ENCODE data around the gene C2orf68. TPM values are rescaled to one million over a fixed set of nuclear protein-coding genes. Genes with fewer than 3 reads are reported as not detected.

Gene C2orf68
- polyA plus RNA-seq, 3 donors, result 24.2 to 32.9 (median 30.7) TPM

DNA sequence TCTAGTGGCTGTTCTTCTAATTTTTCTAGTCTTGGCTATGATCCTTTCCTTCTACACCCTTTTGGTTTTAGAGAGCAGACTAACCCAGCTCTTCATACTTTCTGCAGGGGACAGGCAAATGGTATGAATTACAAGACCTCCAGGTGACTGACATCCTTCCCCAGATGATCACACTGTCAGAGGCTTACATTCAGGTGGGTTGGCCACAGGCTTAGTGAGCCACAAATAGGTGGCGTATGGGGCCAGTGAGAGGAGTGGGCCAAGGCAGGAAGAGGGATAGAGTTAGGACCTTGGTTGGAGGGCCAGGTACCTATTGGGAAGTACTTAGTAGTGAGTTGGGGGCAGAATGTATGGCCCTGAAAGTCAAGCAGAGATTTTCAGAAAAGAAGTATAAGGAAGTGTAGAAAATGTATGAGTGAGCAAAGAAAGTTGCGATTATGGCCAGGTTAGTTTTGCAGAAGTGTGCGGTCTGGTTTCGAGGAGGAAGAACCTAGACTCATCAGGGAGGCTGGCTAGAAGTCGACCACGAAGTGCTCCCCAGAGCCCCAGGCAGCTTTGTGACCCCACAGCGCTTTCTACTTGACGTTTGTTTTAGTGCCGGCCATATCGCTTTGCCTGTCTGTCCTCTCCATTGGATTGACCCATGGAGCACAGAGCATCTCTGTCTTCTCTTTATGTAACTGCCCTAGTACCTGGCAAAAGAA lies 36.1 kb upstream of the C2orf68 start:
- H2AFZ ChIP-seq (ENCODE audit: insufficient read depth, low read depth, low read length, poor library complexity, severe bottlenecking), result no peak overlapping the region
- Mint-ChIP-seq H3K27me3 (ENCODE audit: low read depth in 3 of 3) (peaks cover 0 to 1% (median 0%) of the 10 kb centered on the region in 3 donors), H3K9me3 (no peaks in the 10 kb centered on the region), H3K4me3 (no peak overlapping the region), H3K36me3 (peaks cover 86 to 98% of the 10 kb centered on the region in 2 donors), H3K4me1 (peaks cover 15% of the 10 kb centered on the region), H3K27ac (peak overlapping the region; percentile 53 to 82 (median 64))
- TF ChIP-seq, protein P1, sequence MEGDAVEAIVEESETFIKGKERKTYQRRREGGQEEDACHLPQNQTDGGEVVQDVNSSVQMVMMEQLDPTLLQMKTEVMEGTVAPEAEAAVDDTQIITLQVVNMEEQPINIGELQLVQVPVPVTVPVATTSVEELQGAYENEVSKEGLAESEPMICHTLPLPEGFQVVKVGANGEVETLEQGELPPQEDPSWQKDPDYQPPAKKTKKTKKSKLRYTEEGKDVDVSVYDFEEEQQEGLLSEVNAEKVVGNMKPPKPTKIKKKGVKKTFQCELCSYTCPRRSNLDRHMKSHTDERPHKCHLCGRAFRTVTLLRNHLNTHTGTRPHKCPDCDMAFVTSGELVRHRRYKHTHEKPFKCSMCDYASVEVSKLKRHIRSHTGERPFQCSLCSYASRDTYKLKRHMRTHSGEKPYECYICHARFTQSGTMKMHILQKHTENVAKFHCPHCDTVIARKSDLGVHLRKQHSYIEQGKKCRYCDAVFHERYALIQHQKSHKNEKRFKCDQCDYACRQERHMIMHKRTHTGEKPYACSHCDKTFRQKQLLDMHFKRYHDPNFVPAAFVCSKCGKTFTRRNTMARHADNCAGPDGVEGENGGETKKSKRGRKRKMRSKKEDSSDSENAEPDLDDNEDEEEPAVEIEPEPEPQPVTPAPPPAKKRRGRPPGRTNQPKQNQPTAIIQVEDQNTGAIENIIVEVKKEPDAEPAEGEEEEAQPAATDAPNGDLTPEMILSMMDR (IDR thresholded peaks at IDR 0.05), result no peak
- DNase-seq, result peak; percentile 38 to 67 (median 39)
- 14% methylated on average over 10 of the region's 10 CpGs for WGBS (ENCODE audit: insufficient coverage)
- H3K9me3 ChIP-seq (replicated peaks in 1 of 2; ENCODE audit: control insufficient read depth in 1 of 2, insufficient read depth in 1 of 2, low read length in 2 of 2), result no peaks in the 10 kb centered on the region
- intact Hi-C loops (cut with micrococcal nuclease), result no loop called here
- no peaks in the 10 kb centered on the region for H4K20me1 ChIP-seq (ENCODE audit: insufficient read depth, low read length)
- no peak overlapping the region for H3K9ac ChIP-seq (ENCODE audit: insufficient read depth, low read length, poor library complexity, severe bottlenecking)
- peaks cover 17% of the 10 kb centered on the region in 2 donors for H3K4me1 ChIP-seq (ENCODE audit: control insufficient read depth in 1 of 2, insufficient read depth in 2 of 2, low read length in 2 of 2)
- H3K4me2 ChIP-seq (replicated peaks; ENCODE audit: extremely low read depth, low read length, poor library complexity, severe bottlenecking), result no peak overlapping the region
- H3K4me3 ChIP-seq (replicated peaks in 1 of 3; ENCODE audit: low read depth in 2 of 3, low read length in 3 of 3), result no peak overlapping the region
- H3K36me3 ChIP-seq (replicated peaks in 1 of 2; ENCODE audit: control insufficient read depth in 1 of 2, insufficient read depth in 2 of 2, low read length in 2 of 2), result peaks cover 76 to 99% of the 10 kb centered on the region in 2 donors
- peak overlapping the region; percentile 33 to 65 for H3K27ac ChIP-seq (ENCODE audit: low read depth in 1 of 2, low read length in 2 of 2)
- H3K79me2 ChIP-seq (ENCODE audit: insufficient read depth, low read length), result no peaks in the 10 kb centered on the region
- H3K27me3 ChIP-seq (ENCODE audit: control insufficient read depth in 2 of 2, insufficient read depth in 2 of 2, low read length in 2 of 2), result no peaks in the 10 kb centered on the region

DNA sequence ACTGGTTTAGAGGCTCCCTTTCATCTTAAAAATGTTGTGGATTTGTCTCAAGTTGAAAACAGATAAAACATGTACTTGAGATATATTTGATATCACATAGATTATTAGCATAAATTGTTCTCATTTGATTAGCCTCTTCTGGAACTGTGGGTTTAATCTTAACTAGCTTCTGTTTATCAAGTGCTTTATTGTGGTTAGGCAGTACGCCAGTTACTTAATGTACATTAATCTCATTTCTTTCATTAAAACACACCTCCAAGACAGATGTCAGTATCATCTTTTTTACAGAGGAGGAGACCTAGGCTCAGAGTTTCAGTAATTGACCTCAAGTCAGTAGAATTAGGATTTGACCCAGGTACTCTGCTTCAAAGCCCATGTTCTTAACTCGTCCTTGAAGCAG lies 34.3 kb upstream of the C2orf68 start:
- Mint-ChIP-seq H3K36me3 (peaks cover 90 to 98% of the 10 kb centered on the region in 2 donors), H3K4me1 (peaks cover 15% of the 10 kb centered on the region), H3K9me3 (no peaks in the 10 kb centered on the region), H3K27ac (no peak overlapping the region), H3K4me3 (no peak overlapping the region), H3K27me3 (ENCODE audit: low read depth in 3 of 3) (peaks cover 0 to 1% (median 0%) of the 10 kb centered on the region in 3 donors)
- Histone ChIP-seq H3K9ac (ENCODE audit: insufficient read depth, low read length, poor library complexity, severe bottlenecking) (no peak overlapping the region), H4K20me1 (ENCODE audit: insufficient read depth, low read length) (no peaks in the 10 kb centered on the region), H3K79me2 (ENCODE audit: insufficient read depth, low read length) (peaks cover 4% of the 10 kb centered on the region), H3K27me3 (ENCODE audit: control insufficient read depth in 2 of 2, insufficient read depth in 2 of 2, low read length in 2 of 2) (no peaks in the 10 kb centered on the region), H3K36me3 (replicated peaks in 1 of 2; ENCODE audit: control insufficient read depth in 1 of 2, insufficient read depth in 2 of 2, low read length in 2 of 2) (peaks cover 85 to 99% of the 10 kb centered on the region in 2 donors), H3K4me2 (replicated peaks; ENCODE audit: extremely low read depth, low read length, poor library complexity, severe bottlenecking) (no peak overlapping the region), H3K9me3 (replicated peaks in 1 of 2; ENCODE audit: control insufficient read depth in 1 of 2, insufficient read depth in 1 of 2, low read length in 2 of 2) (no peaks in the 10 kb centered on the region), H3K27ac (ENCODE audit: low read depth in 1 of 2, low read length in 2 of 2) (no peak overlapping the region), H3K4me3 (replicated peaks in 1 of 3; ENCODE audit: low read depth in 2 of 3, low read length in 3 of 3) (no peak overlapping the region), H3K4me1 (ENCODE audit: control insufficient read depth in 1 of 2, insufficient read depth in 2 of 2, low read length in 2 of 2) (peaks cover 17% of the 10 kb centered on the region in 2 donors), H2AFZ (ENCODE audit: insufficient read depth, low read depth, low read length, poor library complexity, severe bottlenecking) (no peak overlapping the region)
- intact Hi-C loops (cut with micrococcal nuclease), result no loop called here
- TF ChIP-seq, protein P1 (IDR thresholded peaks at IDR 0.05), result no peak
- no peak for DNase-seq
- WGBS (ENCODE audit: insufficient coverage), result no CpG with 5 or more reads among the region's 2 CpGs

All from CD14-positive monocyte (primary cell).